HG03521 (cell line): ENCODE measurements around the gene ARMH2.
A peak's percentile ranks its signal among the peaks of the same experiment; 100 is the strongest.

Experiments
- ATAC-seq: cut with Tn5 transposase; IDR thresholded peaks from one replicate; pipeline ENCODE4 v1.9.1; 2021; ENCODE audit warnings: mild to moderate bottlenecking, moderate library complexity; ENCODE audit not compliant: unreplicated experiment

ARMH2 gene

GRCh38 chr6:24821860-24822444, 23.2 kb upstream of the ARMH2 start:
- no peak for ATAC-seq

GRCh38 chr6:24818346-24818745, 19.6 kb upstream of the ARMH2 start:
- no peak for ATAC-seq

GRCh38 chr6:24809728-24810127, 11.0 kb upstream of the ARMH2 start:
- no peak for ATAC-seq

GRCh38 chr6:24807584-24807983, 8.9 kb upstream of the ARMH2 start:
- ATAC-seq = no peak

GRCh38 chr6:24802271-24803059, 3.7 kb upstream of the ARMH2 start:
- ATAC-seq = no peak

- ATAC-seq = no peak
These were observed 811 bp upstream of the ARMH2 start for GRCh38 chr6:24799541-24799915.

- ATAC-seq = no peak
These were observed 1.0 kb downstream of the ARMH2 start for GRCh38 chr6:24797596-24798216.

- ATAC-seq = no peak
These were observed 2.0 kb downstream of the ARMH2 start for GRCh38 chr6:24796616-24797290.

GRCh38 chr6:24795106-24795505, 3.6 kb downstream of the ARMH2 start:
- ATAC-seq = no peak

- ATAC-seq = no peak
These were observed 10.6 kb downstream of the ARMH2 start for GRCh38 chr6:24788031-24788665.

- no peak for ATAC-seq
These were observed 18.5 kb downstream of the ARMH2 start for GRCh38 chr6:24780206-24780605.

GRCh38 chr6:24779416-24780016, 19.2 kb downstream of the ARMH2 start:
- ATAC-seq = no peak

- no peak for ATAC-seq
These were observed 19.8 kb downstream of the ARMH2 start for GRCh38 chr6:24778878-24779277.

- ATAC-seq = no peak
These were observed 20.6 kb downstream of the ARMH2 start for GRCh38 chr6:24778121-24778520.

GRCh38 chr6:24777227-24777626, 21.5 kb downstream of the ARMH2 start:
- ATAC-seq = no peak

- peak; percentile 1 for ATAC-seq
These were observed 23.1 kb downstream of the ARMH2 start for GRCh38 chr6:24775520-24776058.

GRCh38 chr6:24774696-24775519, 23.8 kb downstream of the ARMH2 start, which contains the start of gene GMNN:
Gene GMNN (plus strand): TSS chr6:24774937. CDS start chr6:24777247, 2,310 bp downstream.
- peak; percentile 88 for ATAC-seq

- no peak for ATAC-seq
These were observed 30.4 kb downstream of the ARMH2 start for GRCh38 chr6:24768361-24768760.

- no peak for ATAC-seq
These were observed 31.8 kb downstream of the ARMH2 start for GRCh38 chr6:24766680-24767462.
